Thoracic aorta (tissue), 2 donors: ENCODE results near the gene KCNS1. TPM values are rescaled to one million over a fixed set of nuclear protein-coding genes. Genes with fewer than 3 reads are reported as not detected.

Experiments used
- ATAC-seq: fragments of 150-250 bp; one replicate; pipeline ENCODE4 v1.8.0; 2017; ENCODE audit warnings: low read depth; ENCODE audit not compliant: insufficient number of reproducible peaks, low FRiP score
- DNase-seq: peaks from one replicate; pipeline ENCODE4 v3.0.0-alpha.2; 2020; ENCODE audit warnings: low spot score
- H3K27ac ChIP-seq, 2 donors: fragments of 200-600 bp; sonication (generic); 1 replicate in 1 of 2; 2 replicates in 1 of 2; pipeline ENCODE4 v1.5.1; 2016; ENCODE audit warnings: mild to moderate bottlenecking in 2 of 2, moderate library complexity in 2 of 2
- H3K27me3 ChIP-seq: fragments of 200-600 bp; sonication (generic); replicated peaks from 2 replicates; pipeline ENCODE4 v1.6.0; 2016; ENCODE audit warnings: mild to moderate bottlenecking; ENCODE audit not compliant: insufficient read depth
- H3K36me3 ChIP-seq: fragments of 200-600 bp; sonication (generic); one replicate; pipeline ENCODE4 v1.5.1; 2016
- H3K4me1 ChIP-seq, 2 donors: fragments of 200-600 bp; sonication (generic); 1 replicate in 1 of 2; 2 replicates in 1 of 2; pipeline versions ENCODE4 v1.5.1 to v1.6.0; 2016; ENCODE audit warnings: low read depth in 2 of 2, mild to moderate bottlenecking in 1 of 2; ENCODE audit not compliant: control insufficient read depth in 1 of 2
- H3K4me3 ChIP-seq: fragments of 200-600 bp; sonication (generic); 2 replicates; pipeline ENCODE4 v1.5.1; 2016; ENCODE audit warnings: mild to moderate bottlenecking
- H3K9me3 ChIP-seq: fragments of 200-600 bp; sonication (generic); 2 replicates; pipeline ENCODE4 v1.5.1; 2016
- total RNA-seq, 2 donors: library from RNA; depleted of rRNA; stranded (reverse); fragments of >200 nt; gene quantifications; one replicate each; pipeline versions ENCODE4 v1.1.0 to v1.2.3, GENCODE V29; 2016
- TF ChIP-seq, protein P1 (sequence below): fragments of 200-600 bp; sonication (generic); IDR thresholded peaks from one replicate; pipeline ENCODE4 v1.5.1; 2019; ENCODE audit warnings: antibody characterized with exemption

KCNS1 gene
- total RNA-seq, 2 donors from 2014 or later: not detected

- Histone ChIP-seq H3K4me3 (no peak overlapping the region), H3K4me1 (no peaks in the 10 kb centered on the region), H3K27ac (no peak overlapping the region), H3K27me3 (no peaks in the 10 kb centered on the region), H3K36me3 (peaks cover 8% of the 10 kb centered on the region), H3K9me3 (no peaks in the 10 kb centered on the region)
- DNase-seq: no peak
- ATAC-seq: no peak
- TF ChIP-seq, protein P1, sequence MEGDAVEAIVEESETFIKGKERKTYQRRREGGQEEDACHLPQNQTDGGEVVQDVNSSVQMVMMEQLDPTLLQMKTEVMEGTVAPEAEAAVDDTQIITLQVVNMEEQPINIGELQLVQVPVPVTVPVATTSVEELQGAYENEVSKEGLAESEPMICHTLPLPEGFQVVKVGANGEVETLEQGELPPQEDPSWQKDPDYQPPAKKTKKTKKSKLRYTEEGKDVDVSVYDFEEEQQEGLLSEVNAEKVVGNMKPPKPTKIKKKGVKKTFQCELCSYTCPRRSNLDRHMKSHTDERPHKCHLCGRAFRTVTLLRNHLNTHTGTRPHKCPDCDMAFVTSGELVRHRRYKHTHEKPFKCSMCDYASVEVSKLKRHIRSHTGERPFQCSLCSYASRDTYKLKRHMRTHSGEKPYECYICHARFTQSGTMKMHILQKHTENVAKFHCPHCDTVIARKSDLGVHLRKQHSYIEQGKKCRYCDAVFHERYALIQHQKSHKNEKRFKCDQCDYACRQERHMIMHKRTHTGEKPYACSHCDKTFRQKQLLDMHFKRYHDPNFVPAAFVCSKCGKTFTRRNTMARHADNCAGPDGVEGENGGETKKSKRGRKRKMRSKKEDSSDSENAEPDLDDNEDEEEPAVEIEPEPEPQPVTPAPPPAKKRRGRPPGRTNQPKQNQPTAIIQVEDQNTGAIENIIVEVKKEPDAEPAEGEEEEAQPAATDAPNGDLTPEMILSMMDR: no peak
Observed at GRCh38 chr20:45083127-45083526, 17.8 kb downstream of the KCNS1 start.

GRCh38 chr20:45082468-45082867 is 18.5 kb downstream of the KCNS1 start:
- H3K27me3 ChIP-seq: no peaks in the 10 kb centered on the region
- H3K4me1 ChIP-seq: no peaks in the 10 kb centered on the region
- no peak overlapping the region for H3K4me3 ChIP-seq
- H3K9me3 ChIP-seq: no peaks in the 10 kb centered on the region
- ATAC-seq (no peak), DNase-seq (no peak)
- peaks cover 8% of the 10 kb centered on the region for H3K36me3 ChIP-seq
- H3K27ac ChIP-seq: no peak overlapping the region
- TF ChIP-seq, protein P1: no peak

- Histone ChIP-seq H3K9me3 (no peaks in the 10 kb centered on the region), H3K36me3 (peaks cover 19% of the 10 kb centered on the region), H3K4me3 (no peak overlapping the region), H3K4me1 (no peaks in the 10 kb centered on the region), H3K27me3 (no peaks in the 10 kb centered on the region), H3K27ac (no peak overlapping the region)
- no peak for DNase-seq
- TF ChIP-seq, protein P1: no peak
- no peak for ATAC-seq
Observed at GRCh38 chr20:45080867-45081624, 19.9 kb downstream of the KCNS1 start.

GRCh38 chr20:45077559-45077958 is 23.4 kb downstream of the KCNS1 start:
- Histone ChIP-seq H3K4me1 (no peaks in the 10 kb centered on the region), H3K27ac (no peak overlapping the region), H3K9me3 (no peaks in the 10 kb centered on the region), H3K36me3 (peaks cover 24% of the 10 kb centered on the region), H3K27me3 (no peaks in the 10 kb centered on the region), H3K4me3 (no peak overlapping the region)
- ATAC-seq: no peak
- no peak for DNase-seq
- TF ChIP-seq, protein P1: no peak

GRCh38 chr20:45073221-45073620 is 27.7 kb downstream of the KCNS1 start:
- Histone ChIP-seq H3K27me3 (no peaks in the 10 kb centered on the region), H3K27ac (no peak overlapping the region), H3K4me1 (no peaks in the 10 kb centered on the region), H3K9me3 (no peaks in the 10 kb centered on the region), H3K36me3 (peaks cover 19% of the 10 kb centered on the region), H3K4me3 (no peak overlapping the region)
- ATAC-seq (no peak), DNase-seq (no peak)
- TF ChIP-seq, protein P1: no peak
